GM19397 (cell line): ENCODE measurements around the gene FHOD1.

Experiments
- ATAC-seq: cut with Tn5 transposase; IDR thresholded peaks from one replicate; pipeline ENCODE4 v1.9.1; 2021; ENCODE audit warnings: mild to moderate bottlenecking, moderate library complexity; ENCODE audit not compliant: unreplicated experiment

FHOD1 gene

DNA sequence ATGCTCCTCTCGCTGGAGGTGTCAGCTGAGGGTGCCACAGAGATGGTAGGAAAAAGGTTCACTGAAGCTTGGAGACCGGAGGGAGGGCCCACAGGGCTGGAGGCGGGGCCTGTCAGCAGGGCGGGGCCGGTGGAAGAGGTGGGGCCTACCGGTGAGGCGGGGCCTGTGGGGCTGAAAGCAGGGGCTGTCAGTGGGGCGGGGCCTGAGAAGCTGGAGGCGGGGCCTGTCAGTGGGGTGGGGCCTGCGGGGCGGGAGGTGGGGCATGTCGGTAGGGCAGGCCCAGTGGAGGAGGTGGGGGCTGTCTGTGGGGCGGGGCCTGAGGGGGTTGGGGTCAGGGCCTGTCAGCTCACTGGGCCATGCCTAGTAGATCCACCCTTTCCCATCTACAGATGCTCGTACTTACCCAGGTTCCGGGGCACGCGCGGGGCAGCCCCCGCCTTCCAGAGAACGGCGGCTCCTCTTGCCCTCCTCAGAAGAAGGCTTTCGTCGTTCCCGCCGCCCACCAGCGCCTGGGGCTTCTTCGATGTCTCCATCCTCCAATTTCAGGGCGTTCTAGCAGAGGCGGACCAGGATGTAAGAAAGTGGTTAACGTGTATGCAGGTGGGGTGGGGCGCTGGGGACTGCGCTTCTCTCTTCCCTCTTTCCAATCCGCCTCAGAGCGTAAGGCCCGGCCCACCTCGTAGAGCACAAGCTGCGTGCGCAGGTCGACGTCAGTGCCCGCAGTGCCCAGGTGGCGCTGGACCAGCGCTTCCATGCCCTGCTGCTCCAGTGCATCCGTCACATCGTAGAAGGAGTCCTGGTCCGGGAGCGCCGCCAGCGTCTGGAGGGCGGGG is 10.5 kb downstream of the FHOD1 start:
- no peak for ATAC-seq

DNA sequence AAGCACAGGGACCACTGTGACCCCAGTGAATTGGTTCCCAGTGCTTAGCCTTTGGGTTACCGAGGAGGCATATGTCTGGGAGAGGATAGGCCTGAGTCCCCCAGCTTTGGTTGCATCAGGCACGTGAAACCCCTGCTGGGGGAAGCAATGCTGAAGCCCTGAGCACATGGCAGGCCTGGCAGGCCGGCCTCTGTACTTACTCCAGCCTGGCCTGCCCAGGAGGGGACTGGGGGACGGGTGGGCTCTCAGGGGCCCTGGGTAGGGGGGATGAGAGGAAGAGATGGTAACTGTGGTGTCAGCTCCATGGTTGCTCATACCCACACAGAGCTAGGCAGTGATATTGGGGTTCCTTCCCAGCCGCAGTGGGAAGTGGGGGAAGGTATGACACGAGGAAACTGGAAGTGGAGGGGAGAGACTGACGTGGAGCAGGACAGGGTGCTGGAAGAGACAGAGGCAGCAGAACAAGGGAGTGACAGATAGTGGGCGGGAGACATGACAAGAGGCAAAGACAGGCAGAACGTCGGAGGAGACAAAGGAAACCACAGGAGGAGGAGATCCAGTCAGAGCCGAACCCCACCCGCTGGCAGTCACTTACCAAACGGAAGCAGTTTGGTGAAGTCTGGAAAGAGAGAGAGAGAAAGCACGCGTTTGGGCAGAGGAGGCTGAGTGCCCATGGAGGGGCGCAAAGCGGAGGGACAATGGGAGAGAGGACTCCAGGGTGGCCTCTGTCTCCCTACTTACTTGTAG is 11.3 kb downstream of the FHOD1 start:
- ATAC-seq: no peak

DNA sequence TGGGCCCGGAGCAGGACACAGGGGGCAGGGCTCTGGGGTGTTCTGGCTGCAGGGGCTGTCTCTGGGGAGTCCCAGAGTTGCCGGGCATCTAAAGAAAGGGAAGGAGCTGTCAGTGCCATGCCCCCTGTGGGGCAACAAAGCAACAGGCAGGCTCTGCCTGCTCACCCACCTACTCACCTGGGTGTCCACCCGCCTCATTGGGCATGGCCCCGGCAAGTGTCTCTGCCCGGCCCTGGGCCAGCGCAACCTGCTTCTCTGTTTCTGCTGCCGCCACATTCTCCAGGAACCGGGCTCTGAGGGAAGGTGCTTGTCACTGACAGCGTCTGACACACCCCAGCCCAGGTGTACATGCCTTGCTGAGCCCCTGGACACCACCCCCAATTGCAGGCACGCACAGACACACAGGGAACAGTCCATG is 13.1 kb downstream of the FHOD1 start:
- no peak for ATAC-seq

DNA sequence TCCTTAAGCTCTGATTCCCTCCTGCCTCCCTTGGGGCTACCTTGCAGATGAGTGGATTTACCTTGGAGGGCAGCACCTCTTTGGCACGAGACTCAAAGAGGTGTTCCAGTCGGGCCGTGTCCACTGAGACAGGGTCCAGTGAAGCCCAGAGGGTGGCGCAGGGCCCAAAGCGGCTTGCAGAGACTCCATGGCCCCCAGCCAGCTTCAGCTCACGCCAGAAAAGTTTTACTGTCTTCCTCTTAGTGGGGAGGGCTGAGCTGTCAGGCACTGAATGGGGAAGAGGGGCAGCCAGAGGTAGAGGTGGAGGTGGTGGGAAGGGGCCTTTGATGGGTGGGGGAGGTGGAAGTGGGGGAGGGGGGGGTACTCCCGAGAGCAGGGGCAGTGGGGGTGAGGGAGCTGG is 13.7 kb downstream of the FHOD1 start:
- ATAC-seq: no peak

DNA sequence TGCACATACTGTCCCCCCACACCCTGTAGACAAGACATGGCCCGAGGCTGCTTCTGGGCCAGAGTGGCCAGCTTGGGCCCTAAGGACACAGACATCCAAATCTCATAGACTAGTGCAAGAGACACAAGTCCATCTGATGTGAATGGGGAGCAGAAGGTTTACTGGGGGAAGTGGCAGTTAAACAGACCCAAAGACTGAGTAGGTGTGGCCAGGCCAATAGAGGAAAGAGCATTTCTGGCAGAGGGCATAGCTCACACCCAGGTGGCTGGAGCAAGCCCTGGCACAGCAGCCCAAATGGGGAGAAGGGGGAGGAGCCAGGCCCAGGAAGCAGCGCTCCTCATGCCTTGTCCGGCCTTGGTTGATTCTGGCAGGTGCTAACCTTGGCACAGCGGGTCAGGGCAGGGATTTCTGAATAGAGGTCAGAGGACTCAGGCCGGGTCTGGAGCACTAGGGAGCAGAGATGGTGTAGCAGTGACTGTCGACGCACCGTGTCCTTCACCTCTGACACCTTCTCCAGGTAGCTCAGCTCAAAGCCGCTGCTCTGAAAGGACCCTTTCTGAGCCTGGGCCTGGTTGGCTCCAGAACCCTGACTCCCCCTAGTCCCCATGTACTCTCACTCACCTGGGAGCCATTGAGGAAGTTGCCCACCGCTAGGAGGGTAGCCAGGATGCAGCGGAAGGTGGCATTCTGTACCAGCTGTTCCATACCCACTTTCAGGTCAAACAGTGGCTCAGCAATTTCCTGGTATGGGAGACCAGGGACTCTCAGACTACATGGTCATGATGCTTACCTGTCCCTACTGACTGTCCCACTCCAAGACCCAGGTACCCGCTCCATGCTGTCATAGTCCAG is 16.2 kb downstream of the FHOD1 start:
- ATAC-seq: no peak

DNA sequence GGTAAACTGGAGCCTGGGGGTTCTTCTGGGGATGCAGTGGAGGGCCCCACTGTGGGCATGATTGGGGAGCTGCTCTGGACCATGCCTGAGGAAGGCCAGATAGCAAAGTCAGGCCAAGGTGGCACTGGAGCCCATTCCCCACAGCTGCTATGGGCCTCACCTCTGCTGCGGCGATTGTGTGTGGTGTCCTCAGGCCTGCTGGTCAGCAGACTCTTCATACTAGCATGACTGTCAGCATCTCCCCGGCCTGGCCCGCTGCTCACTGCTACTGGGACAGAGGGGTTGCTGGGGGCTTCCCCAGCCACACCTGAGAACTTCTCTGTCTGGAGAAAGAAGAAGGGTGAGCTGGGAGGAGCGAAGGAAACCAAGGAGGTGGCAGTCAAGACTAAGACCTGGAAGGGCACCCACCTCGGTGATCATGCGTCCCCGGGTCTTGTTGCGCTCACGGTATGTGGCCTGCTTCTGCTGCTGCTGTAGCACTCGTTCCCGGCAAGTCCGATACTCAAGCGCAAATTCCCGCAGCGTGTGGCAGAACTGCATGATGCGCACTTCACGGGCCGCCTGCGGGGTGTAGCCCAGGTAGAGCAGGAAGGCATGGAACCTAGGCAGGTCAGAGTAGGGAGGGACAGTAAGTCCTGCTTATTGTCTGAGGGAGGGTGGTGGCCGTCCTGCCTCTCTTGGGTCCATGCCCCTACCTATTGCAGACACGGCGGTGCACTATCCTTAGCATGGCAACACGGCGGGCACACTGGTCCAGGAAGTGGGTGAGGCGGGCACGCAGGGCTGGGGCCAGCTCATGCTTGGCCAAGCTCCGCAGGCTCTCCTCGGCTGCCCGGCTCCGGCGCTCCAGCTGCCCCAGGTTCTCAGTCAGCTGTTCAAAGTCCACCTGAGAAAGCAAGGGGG is 17.1 kb downstream of the FHOD1 start:
- no peak for ATAC-seq

DNA sequence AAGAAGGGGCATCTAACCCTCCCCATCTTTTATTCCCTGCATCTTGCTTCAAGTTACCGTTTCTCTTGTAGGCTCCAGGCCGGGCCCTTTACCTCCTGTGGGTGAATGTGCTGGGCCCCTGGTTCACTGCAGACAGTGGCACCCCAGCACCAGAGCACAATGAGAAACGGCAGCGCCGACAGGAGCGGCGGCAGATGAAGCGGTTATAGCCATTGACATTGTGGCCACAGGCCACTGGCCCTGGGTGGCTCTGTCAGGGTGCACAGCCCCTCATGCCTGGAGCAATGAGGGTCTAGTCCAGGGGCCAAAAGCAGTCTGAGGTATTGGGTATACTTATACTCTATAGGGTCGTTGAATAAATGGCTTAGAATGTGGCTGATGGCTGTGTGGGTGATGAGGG is 18.4 kb downstream of the FHOD1 start:
- no peak for ATAC-seq

DNA sequence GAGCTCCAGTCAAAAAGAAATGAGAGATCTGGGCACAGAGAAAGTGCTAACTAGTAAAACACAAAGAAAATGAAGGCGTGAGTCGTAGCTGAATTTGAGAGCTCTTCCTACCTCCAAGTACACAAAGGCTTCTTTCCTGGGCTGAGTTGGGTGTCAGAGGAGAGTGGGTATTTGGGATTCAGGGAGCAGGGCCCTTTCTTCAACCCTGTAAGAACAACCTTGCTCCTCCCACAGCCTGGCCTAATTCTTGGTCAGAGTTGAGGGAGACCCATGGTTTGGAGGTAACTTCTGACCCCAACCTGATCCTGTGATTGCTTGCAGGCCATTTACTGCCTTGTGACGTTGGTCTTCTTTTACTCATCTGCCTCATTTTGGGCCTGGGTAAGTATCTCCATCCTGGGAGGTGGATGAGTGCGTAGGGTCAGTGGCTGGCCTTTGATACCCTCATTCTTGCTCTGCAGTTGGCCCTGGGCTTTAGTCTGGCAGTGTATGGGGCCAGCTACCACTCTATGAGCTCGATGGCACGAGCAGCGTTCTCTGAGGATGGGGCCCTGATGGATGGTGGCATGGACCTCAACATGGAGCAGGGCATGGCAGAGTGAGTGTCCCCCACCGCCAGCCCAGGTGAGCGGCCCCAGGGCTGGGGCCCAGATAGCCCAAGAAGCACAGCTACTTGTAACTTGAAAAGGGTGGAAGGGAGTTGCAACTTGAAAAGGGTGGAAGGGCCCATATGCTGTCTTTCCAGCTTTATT is 19.1 kb downstream of the FHOD1 start:
- ATAC-seq: no peak

DNA sequence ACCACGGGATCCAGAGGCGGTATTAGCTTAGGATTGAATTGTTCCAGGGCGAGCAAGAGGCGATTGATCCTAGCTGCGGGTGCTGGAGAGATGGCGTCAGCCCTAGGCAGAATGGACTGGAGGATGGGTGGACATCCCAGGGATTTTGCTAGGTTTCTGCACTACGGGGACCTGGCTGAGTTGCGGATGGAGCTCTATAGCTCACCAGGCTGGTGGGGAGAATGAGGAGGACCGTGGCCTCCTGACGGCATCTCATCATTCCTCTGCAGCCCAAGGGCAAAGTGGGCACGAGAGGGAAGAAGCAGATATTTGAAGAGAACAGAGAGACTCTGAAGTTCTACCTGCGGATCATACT is 19.7 kb downstream of the FHOD1 start:
- no peak for ATAC-seq

DNA sequence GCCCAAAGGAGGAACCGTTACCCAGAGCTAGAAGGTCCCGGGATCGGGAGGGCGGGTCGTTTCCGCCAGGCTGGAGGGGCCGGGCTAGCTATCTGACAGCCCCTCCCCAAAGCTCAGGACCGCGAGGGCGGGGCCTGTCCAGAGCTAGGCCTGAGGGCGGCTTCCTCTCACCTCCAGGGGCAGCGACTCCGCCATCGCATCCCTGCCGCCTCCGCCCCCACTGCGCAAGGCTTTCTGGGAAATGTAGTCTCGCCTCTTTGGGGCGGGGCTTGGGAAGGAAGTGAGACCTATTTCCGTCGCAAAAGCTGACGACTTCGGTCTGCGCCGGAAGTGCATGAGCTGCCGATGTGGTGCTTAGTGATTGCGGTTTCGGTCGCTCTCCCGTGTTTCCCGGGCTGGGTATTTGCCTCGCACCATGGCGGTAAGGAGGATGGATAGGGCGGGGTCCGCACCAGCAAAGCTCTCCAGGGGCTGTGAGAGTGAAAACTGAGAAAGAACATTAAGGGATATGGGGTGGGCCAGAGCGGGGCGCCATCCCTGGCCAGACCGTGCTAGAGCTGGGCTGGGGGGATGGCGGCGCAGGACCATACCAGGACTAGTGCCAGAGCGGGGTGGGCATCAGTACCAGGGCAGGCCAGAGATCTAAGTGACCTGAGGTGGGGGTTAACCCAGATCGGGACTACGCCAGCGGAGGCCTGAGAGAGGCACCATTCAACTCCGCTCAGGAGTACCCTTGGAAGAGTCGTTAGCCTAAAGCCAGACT is 20.3 kb downstream of the FHOD1 start, which contains the start of gene TMEM208:
Gene TMEM208, plus strand, starts transcription at position 327 of the 763 bp plus-strand sequence. Its CDS starts 89 bp downstream, at position 416.
- ATAC-seq: peak; percentile 96

DNA sequence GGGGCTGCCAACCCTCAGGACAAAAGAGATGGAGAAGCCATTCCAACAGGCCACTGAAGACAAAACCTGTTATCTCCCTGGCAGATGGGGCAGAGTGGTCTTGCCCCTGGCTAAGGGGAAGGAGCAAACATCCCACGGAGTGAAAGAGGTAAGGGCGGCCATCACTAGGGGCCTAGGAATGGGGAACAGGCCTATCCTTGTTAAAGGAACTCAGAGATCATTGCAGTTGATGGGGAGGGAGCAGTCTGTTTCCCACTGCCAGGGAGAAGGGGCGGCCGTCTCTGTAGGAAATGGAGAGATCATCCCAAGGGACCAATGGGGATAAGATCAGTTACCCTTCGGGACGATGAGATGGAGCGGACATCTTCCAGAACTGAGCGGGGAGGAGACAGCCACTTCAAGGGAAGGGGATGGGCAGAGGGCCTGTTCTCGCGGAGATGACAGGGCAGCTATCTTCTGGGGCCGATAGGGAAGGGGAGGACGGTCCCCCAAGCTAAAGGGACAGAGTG is 20.9 kb downstream of the FHOD1 start:
- no peak for ATAC-seq

DNA sequence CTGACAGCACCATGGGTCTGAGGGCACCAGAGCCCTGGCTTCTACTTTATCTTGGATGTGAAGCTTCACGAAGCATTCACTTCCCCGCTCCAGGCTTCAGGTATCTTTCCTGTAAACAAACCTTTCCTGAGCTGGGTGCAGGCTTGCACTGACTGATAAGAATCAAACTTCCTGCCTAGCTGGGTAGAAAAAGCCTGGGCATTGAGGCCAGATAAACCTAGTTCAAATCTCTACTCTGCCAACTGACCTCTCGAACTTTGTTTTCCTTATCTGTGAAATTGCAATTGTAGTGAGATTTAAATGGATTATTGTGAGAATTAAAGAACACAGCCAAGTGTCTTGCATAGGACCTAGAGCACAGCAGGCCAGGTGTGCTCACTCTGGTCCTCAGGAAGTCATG is 23.3 kb downstream of the FHOD1 start:
- ATAC-seq: no peak

DNA sequence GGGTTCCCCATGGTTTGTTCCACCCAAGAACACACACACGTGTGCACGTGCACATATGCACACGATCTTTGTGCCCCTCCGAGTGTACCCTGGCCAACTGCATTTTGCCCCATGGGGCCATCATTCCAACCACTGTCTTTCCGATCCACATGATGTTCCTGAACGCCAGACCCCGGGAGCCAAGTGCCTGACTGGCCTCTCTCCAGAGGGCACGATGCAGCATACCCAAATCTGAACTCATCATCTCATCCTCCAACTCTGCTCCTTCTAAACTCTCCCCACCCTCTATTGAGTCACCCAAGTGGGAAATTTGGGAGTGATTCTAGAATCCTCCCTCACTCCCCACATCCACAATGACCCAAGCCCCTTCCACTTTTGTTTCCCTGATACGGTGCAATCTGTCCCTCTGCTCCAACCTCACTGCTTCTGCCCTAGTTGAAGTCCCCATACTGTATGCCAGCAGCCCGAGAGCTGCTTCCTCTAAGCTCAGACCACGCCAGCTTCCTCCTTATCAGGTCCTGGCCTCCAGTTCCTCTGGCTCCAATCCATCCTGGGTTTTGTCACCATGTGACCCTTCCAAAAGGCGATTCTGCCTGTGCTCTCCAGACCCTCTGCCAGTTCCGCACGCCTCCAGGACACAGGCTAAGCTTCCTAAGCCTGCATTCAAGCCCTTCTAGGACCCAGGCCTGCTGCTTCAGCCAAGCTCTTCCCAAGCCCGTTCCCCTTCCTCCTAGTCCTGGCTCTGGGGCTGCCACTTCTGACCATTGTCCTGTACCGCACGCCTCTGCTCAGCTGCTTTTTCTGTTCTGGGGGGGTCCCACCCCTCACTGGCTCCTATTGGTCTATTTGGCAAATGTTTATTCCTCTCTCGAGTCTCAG is 30.4 kb downstream of the FHOD1 start:
- ATAC-seq: no peak

DNA sequence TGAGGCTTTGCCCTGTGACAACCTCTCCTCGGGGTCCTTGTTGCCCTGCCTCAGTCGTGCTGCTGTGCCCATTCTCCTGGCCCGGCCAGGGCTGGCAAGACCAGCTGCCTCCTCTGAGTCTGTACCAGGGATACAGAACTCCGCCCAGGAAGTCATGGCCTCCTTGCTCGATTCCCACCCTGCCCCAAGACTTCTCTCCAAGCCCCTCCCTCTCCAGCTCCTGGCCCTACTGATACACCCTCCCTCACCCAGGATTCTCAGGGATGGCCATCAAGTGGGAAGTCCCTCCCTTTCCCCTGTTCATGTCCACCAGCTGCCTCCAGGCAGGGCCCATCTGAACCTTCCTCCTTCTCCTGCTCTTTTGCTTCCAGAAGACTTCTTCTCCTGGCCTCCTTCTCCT is 31.6 kb downstream of the FHOD1 start:
- no peak for ATAC-seq

DNA sequence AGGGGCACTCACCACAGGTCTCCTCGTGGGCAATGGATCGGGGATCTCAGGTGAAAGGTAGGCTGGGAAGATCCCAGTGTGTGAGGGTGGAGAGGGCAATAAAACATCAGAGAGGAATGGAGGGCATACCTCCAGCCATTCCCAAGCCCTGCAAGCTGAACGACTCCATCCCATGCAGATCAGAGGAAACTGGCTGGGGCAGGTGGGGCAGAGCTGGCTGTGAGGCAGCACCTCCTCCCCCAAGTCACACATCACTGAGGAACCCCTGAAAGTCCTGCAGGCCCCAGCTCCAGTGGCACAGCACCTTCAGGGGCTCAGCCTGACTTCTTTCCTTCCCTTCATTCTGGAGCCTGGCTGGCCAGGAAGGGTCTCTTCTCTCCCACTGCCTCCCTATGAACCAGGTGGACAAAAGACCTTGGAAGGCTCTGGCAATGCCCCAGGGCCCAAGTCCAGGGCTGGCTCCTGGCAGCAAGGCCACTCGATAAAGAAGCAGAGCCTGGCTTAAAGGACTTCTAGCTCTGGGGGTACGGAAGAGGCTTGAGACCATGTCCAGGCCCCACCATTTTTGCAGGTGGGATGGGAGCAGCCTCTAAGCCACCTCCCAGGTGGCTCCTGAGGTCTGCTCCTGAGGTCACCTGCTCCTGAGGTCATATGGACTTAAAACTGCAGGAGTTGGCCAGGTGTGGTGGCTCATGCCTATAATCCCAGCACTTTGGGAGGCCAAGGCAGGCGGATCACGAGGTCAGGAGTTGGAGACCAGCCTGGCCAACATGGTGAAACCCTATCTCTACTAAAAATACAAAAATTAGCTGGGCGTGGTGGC is 33.9 kb downstream of the FHOD1 start:
- ATAC-seq: no peak

DNA sequence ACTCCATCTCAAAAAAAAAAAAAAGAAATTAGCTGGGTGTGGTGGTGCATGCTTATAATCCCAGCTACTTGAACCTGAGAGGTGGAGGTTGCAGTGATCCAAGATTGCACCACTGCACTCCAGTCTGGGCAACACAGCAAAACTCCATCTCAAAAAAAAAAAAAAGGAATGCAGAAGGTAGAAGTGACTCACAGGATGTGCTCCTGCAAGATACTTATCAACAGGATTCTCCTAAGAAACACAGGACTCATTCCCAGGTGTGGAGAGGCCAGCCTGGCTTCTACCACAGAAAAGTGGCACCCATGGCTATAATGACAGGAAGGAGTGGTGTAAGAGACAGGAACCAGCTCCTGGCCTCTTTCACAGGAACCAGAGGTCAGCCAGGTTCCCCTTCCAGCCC is 34.5 kb downstream of the FHOD1 start:
- ATAC-seq: no peak

DNA sequence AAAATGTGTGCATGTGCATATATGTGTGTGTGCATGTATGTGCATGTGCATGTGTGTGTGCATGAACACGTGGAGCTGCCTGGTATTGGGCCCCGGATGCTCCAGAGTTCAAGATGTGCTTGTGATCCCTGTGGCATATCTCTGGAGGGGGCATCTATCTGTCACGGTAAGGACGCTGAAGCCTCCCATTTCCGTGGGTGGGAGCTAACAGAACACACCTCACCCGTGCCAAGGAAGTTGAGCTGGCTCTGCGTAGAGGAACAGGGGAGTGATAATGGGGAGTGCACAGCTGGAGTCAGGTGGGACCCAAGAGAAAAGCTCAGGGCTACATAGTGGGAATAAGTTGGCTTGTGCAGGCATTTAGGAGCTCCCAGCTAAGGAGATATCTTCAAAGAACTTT is 35.6 kb downstream of the FHOD1 start:
- no peak for ATAC-seq
